Cardiac muscle cell (in vitro differentiated cells and primary cell): Measurements from ENCODE around the gene MMP7. TPM values are rescaled to one million over a fixed set of nuclear protein-coding genes. Genes with fewer than 3 reads are reported as not detected.
A peak's percentile ranks its signal among the peaks of the same experiment; 100 is the strongest.

Experiments
- DNase-seq, 2 donors: peaks; one replicate each; pipeline versions ENCODE4 v3.0.0 to v3.0.0-alpha.2; 2010 to 2017; ENCODE audit warnings: low read depth in 1 of 2, low spot score in 1 of 2
- H3K27ac ChIP-seq: fragments of 200-600 bp; sonication (generic); 2 replicates; pipeline ENCODE4 v1.5.1; 2016
- H3K27me3 ChIP-seq: fragments of 200-600 bp; sonication (generic); 2 replicates; pipeline ENCODE4 v1.6.0; 2016; ENCODE audit warnings: control low read depth
- H3K36me3 ChIP-seq: fragments of 200-600 bp; sonication (generic); 2 replicates; pipeline ENCODE4 v1.5.1; 2016; ENCODE audit warnings: control low read depth
- H3K4me1 ChIP-seq: fragments of 200-600 bp; sonication (generic); 2 replicates; pipeline ENCODE4 v1.8.1; 2017; ENCODE audit warnings: low read depth, mild to moderate bottlenecking, mixed run types
- H3K4me3 ChIP-seq: fragments of 200-600 bp; sonication (generic); 2 replicates; pipeline ENCODE4 v1.5.1; 2016; ENCODE audit warnings: mild to moderate bottlenecking
- H3K9me3 ChIP-seq: fragments of 200-600 bp; sonication (generic); 2 replicates; pipeline ENCODE4 v1.5.1; 2017; ENCODE audit warnings: low read depth, mild to moderate bottlenecking, control low read depth
- polyA plus RNA-seq: library from polyadenylated mRNA; unstranded; fragments of >200 nt; fragmentation: Nextera tagmentation; extraction: Ambion mirVana; gene quantifications from 2 replicates; pipeline ENCODE4 v1.2.1, GENCODE V29; 2016
- total RNA-seq: library from RNA; depleted of rRNA; stranded (reverse); fragments of >200 nt; gene quantifications from 2 replicates; pipeline ENCODE4 v1.2.3, GENCODE V29; 2016
- TF ChIP-seq, protein P1 (sequence below): IDR thresholded peaks from 2 replicates; pipeline ENCODE4 v1.5.1; 2012; ENCODE audit warnings: low read depth, mild to moderate bottlenecking, low read length

The MMP7 gene
- total and polyA plus RNA-seq, 2 experiments from 2014 or later: not detected

DNA sequence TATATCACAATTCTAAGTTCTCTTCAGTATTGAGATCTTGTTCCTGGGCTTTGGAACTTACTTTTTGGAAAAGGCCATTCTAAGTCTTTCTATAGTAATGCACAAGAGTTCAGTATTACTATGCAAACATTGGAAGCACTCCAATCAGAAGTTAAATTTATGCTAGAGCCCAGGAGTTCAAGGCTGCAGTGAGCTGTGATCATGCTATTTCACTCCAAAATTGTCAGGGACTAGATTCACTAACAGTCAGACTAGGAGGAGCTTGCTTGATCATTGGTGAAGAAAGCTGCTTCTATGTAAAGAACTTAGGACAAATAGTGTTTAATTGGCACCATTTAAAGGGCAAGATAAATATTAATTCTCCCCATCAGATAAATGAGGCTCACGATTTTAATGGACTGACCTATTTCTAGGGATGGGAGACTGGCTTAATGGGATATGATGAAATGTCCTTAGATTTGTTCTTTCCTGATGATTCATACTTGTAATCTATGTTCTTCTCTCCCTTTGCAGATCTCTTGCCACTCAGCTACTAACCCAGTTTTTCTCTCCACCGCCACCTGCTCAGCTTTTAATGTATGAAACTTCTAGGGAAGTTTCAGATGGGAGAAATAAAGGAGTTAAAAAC lies 45.3 kb downstream of the MMP7 start:
- H3K27me3 ChIP-seq: no peaks in the 10 kb centered on the region
- H3K4me1 ChIP-seq: no peaks in the 10 kb centered on the region
- DNase-seq: peak in 1 of 2 donors; percentile 60
- TF ChIP-seq, protein P1, sequence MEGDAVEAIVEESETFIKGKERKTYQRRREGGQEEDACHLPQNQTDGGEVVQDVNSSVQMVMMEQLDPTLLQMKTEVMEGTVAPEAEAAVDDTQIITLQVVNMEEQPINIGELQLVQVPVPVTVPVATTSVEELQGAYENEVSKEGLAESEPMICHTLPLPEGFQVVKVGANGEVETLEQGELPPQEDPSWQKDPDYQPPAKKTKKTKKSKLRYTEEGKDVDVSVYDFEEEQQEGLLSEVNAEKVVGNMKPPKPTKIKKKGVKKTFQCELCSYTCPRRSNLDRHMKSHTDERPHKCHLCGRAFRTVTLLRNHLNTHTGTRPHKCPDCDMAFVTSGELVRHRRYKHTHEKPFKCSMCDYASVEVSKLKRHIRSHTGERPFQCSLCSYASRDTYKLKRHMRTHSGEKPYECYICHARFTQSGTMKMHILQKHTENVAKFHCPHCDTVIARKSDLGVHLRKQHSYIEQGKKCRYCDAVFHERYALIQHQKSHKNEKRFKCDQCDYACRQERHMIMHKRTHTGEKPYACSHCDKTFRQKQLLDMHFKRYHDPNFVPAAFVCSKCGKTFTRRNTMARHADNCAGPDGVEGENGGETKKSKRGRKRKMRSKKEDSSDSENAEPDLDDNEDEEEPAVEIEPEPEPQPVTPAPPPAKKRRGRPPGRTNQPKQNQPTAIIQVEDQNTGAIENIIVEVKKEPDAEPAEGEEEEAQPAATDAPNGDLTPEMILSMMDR: no peak
- no peak overlapping the region for H3K27ac ChIP-seq
- no peaks in the 10 kb centered on the region for H3K9me3 ChIP-seq
- no peak overlapping the region for H3K4me3 ChIP-seq
- H3K36me3 ChIP-seq: no peaks in the 10 kb centered on the region

DNA sequence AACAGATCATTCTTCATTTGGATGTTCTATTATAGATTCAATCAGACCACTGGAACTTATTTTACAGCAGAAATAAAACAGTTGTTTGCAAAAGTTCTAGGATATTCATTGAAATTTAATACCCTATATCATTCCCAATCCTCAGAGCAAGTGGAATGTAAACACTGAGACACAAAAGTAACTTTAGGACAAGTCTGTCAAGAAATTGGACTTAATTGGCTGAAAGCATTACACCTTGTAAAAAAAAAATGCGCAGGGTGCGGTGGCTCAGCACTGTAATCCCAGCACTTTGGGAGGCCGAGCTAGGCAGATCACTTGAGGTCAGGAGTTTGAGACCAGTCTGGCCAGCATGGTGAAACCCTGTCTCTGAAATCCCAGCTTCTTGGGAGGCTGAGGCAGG lies 48.1 kb downstream of the MMP7 start:
- Histone ChIP-seq H3K9me3 (no peaks in the 10 kb centered on the region), H3K36me3 (no peaks in the 10 kb centered on the region), H3K27ac (no peak overlapping the region), H3K4me3 (no peak overlapping the region), H3K4me1 (no peaks in the 10 kb centered on the region), H3K27me3 (no peaks in the 10 kb centered on the region)
- no peak for DNase-seq
- TF ChIP-seq, protein P1: no peak

DNA sequence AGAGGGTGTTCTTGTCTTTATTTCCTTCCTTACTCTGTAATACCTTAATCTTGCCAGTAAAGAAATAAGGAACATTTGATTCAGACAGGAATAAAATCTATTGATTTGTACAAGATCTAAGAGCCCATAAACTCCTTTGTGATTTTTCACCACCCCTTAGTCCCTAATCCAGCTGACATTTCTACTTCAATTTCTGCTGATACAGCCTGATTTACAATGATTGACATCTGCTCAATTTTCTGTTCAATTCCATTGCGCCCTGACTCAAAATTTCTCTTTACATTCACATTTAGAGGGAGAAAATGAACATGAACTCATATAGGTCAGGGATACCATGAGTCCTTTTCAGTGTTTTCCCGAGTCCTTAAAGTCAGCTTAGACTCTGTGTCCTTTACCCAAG lies 50.8 kb downstream of the MMP7 start:
- Histone ChIP-seq H3K27ac (no peak overlapping the region), H3K4me1 (peaks cover 11% of the 10 kb centered on the region), H3K9me3 (no peaks in the 10 kb centered on the region), H3K27me3 (no peaks in the 10 kb centered on the region), H3K36me3 (no peaks in the 10 kb centered on the region), H3K4me3 (no peak overlapping the region)
- TF ChIP-seq, protein P1: no peak
- DNase-seq: no peak

DNA sequence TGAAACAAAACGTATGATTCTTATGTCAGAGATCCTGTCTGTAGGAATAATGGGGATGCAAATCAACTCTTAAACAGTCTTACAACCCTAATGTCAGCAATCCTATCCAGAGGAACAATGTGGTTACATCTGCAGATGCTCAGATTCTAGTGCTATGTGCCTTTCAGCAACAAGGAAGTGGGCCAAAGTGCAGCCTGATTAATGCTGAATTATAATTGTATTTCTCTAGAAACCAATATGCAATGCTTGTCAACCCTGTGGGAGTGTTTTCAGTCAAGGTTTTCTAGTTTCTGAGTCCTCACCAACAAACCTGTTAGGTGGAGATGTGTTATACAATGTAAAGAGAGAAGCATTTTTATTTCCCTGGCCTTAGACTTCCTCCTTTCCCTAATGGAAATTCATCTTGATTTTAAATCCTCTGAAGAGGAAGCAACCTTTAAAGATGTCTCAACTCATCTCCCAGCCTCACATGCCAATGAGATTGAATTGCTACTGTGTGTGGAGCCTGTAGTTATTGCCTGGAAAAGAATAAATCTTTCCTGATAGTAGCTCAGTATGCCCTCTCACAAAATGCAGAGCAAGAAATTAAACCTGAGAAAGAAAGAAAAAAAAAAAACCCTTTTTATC lies 51.8 kb downstream of the MMP7 start:
- no peak overlapping the region for H3K27ac ChIP-seq
- peak in 1 of 2 donors; percentile 30 for DNase-seq
- H3K9me3 ChIP-seq: no peaks in the 10 kb centered on the region
- no peaks in the 10 kb centered on the region for H3K36me3 ChIP-seq
- no peaks in the 10 kb centered on the region for H3K27me3 ChIP-seq
- TF ChIP-seq, protein P1: no peak
- no peak overlapping the region for H3K4me3 ChIP-seq
- peaks cover 11% of the 10 kb centered on the region for H3K4me1 ChIP-seq

DNA sequence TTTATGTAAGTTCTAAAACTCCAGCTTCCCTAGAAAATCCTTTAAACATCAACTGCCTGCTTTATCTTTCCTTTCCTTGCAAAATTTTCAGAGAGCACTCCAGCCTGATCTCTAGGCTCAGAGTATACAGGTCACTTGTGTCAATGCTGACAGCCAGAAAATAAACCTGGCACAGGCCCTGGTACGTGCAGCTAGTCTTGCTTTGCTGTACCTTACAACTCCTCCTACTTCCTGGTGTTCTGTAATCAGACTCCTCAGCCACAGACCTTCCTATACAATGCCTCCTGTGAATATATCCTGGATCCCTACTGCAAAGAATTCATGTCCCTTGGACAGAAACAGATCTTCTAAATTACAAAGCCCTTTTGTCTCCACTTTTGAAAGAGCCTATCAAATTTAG lies 53.7 kb downstream of the MMP7 start:
- TF ChIP-seq, protein P1: no peak
- Histone ChIP-seq H3K27ac (peak overlapping the region; percentile 70), H3K4me1 (peaks cover 11% of the 10 kb centered on the region), H3K27me3 (no peaks in the 10 kb centered on the region), H3K36me3 (no peaks in the 10 kb centered on the region), H3K4me3 (no peak overlapping the region), H3K9me3 (no peaks in the 10 kb centered on the region)
- peak; percentile 35 to 56 for DNase-seq
